ENCODE measurements around the gene TBX10. TPM values are rescaled to one million over a fixed set of nuclear protein-coding genes. Genes with fewer than 3 reads are reported as not detected.
"Not testable (repeated sequence)": the region's sequence is repeated elsewhere in the genome, so short reads cannot be mapped to it uniquely, and the experiment has no call there.

TBX10 gene
- total RNA-seq, 1 donor from 2014 or later, result not detected

- Histone ChIP-seq H2AFZ (ENCODE audit: low read depth, low read length) (no peak overlapping the region), H3K9ac (ENCODE audit: low read length) (no peak overlapping the region), H3K4me1 (ENCODE audit: insufficient read depth, low read length) (no peaks in the 10 kb centered on the region), H3K27ac (ENCODE audit: low read depth, low read length) (no peak overlapping the region), H3K79me2 (ENCODE audit: insufficient read depth, low read length) (no peaks in the 10 kb centered on the region), H3K9me3 (ENCODE audit: insufficient read depth, low read depth, low read length) (no peaks in the 10 kb centered on the region), H4K20me1 (ENCODE audit: insufficient read depth, low read length) (no peaks in the 10 kb centered on the region), H3K36me3 (ENCODE audit: insufficient read depth, low read length) (no peaks in the 10 kb centered on the region), H3K4me2 (ENCODE audit: low read length) (no peak overlapping the region), H3K27me3 (ENCODE audit: insufficient read depth, low read length) (peaks cover 5% of the 10 kb centered on the region), H3K4me3 (ENCODE audit: insufficient read depth, low read depth, low read length) (no peak overlapping the region)
- no peak for DNase-seq (ENCODE audit: low read depth)
- H3K9me3 Mint-ChIP-seq (ENCODE audit: unreplicated experiment), result no peaks in the 10 kb centered on the region
- peaks cover 2% of the 10 kb centered on the region for H3K27me3 Mint-ChIP-seq (ENCODE audit: low read depth, unreplicated experiment)
- no peak for FAIRE-seq
- H3K36me3 Mint-ChIP-seq (ENCODE audit: low read depth, unreplicated experiment), result no peaks in the 10 kb centered on the region
- no peak overlapping the region for H3K4me3 Mint-ChIP-seq (ENCODE audit: unreplicated experiment)
- H3K4me1 Mint-ChIP-seq (ENCODE audit: low read depth, unreplicated experiment), result no peaks in the 10 kb centered on the region
- TF ChIP-seq CTCF (IDR thresholded peaks at IDR 0.05; ENCODE audit: insufficient read depth, low read depth, low read length), result no peak
- no peak for TF ChIP-seq EZH2 (IDR thresholded peaks at IDR 0.05; ENCODE audit: insufficient read depth, low read length)
- H3K27ac Mint-ChIP-seq (ENCODE audit: unreplicated experiment), result no peak overlapping the region
These were observed 38.5 kb downstream of the TBX10 start for GRCh38 chr11:67601098-67601497.

GRCh38 chr11:67600324-67601029, 39.1 kb downstream of the TBX10 start:
- Mint-ChIP-seq H3K4me3 (ENCODE audit: unreplicated experiment) (no peak overlapping the region), H3K4me1 (ENCODE audit: low read depth, unreplicated experiment) (no peaks in the 10 kb centered on the region), H3K9me3 (ENCODE audit: unreplicated experiment) (no peaks in the 10 kb centered on the region), H3K36me3 (ENCODE audit: low read depth, unreplicated experiment) (no peaks in the 10 kb centered on the region), H3K27me3 (ENCODE audit: low read depth, unreplicated experiment) (peaks cover 2% of the 10 kb centered on the region), H3K27ac (ENCODE audit: unreplicated experiment) (no peak overlapping the region)
- Histone ChIP-seq H3K4me2 (ENCODE audit: low read length) (no peak overlapping the region), H3K36me3 (ENCODE audit: insufficient read depth, low read length) (no peaks in the 10 kb centered on the region), H3K27me3 (ENCODE audit: insufficient read depth, low read length) (peaks cover 5% of the 10 kb centered on the region), H3K79me2 (ENCODE audit: insufficient read depth, low read length) (no peaks in the 10 kb centered on the region), H3K4me1 (ENCODE audit: insufficient read depth, low read length) (no peaks in the 10 kb centered on the region), H2AFZ (ENCODE audit: low read depth, low read length) (no peak overlapping the region), H3K9me3 (ENCODE audit: insufficient read depth, low read depth, low read length) (no peaks in the 10 kb centered on the region), H3K27ac (ENCODE audit: low read depth, low read length) (no peak overlapping the region), H3K4me3 (ENCODE audit: insufficient read depth, low read depth, low read length) (no peak overlapping the region), H4K20me1 (ENCODE audit: insufficient read depth, low read length) (no peaks in the 10 kb centered on the region), H3K9ac (ENCODE audit: low read length) (no peak overlapping the region)
- TF ChIP-seq EZH2 (IDR thresholded peaks at IDR 0.05; ENCODE audit: insufficient read depth, low read length), result no peak
- no peak for TF ChIP-seq CTCF (IDR thresholded peaks at IDR 0.05; ENCODE audit: insufficient read depth, low read depth, low read length)
- no peak for DNase-seq (ENCODE audit: low read depth)
- no peak for FAIRE-seq

GRCh38 chr11:67599149-67599548, 40.4 kb downstream of the TBX10 start:
- no peak overlapping the region for H3K27ac Mint-ChIP-seq (ENCODE audit: unreplicated experiment)
- Histone ChIP-seq H3K27me3 (ENCODE audit: insufficient read depth, low read length) (peaks cover 5% of the 10 kb centered on the region), H3K9ac (ENCODE audit: low read length) (no peak overlapping the region), H3K79me2 (ENCODE audit: insufficient read depth, low read length) (no peaks in the 10 kb centered on the region), H3K27ac (ENCODE audit: low read depth, low read length) (no peak overlapping the region), H3K4me3 (ENCODE audit: insufficient read depth, low read depth, low read length) (no peak overlapping the region), H3K9me3 (ENCODE audit: insufficient read depth, low read depth, low read length) (no peaks in the 10 kb centered on the region), H3K4me1 (ENCODE audit: insufficient read depth, low read length) (no peaks in the 10 kb centered on the region), H4K20me1 (ENCODE audit: insufficient read depth, low read length) (no peaks in the 10 kb centered on the region), H3K36me3 (ENCODE audit: insufficient read depth, low read length) (no peaks in the 10 kb centered on the region), H3K4me2 (ENCODE audit: low read length) (no peak overlapping the region), H2AFZ (ENCODE audit: low read depth, low read length) (no peak overlapping the region)
- no peak for TF ChIP-seq EZH2 (IDR thresholded peaks at IDR 0.05; ENCODE audit: insufficient read depth, low read length)
- no peak for TF ChIP-seq CTCF (IDR thresholded peaks at IDR 0.05; ENCODE audit: insufficient read depth, low read depth, low read length)
- H3K4me1 Mint-ChIP-seq (ENCODE audit: low read depth, unreplicated experiment), result no peaks in the 10 kb centered on the region
- H3K4me3 Mint-ChIP-seq (ENCODE audit: unreplicated experiment), result no peak overlapping the region
- peaks cover under 1% of the 10 kb centered on the region for H3K27me3 Mint-ChIP-seq (ENCODE audit: low read depth, unreplicated experiment)
- DNase-seq (ENCODE audit: low read depth) (no peak), FAIRE-seq (no peak)
- no peaks in the 10 kb centered on the region for H3K36me3 Mint-ChIP-seq (ENCODE audit: low read depth, unreplicated experiment)
- no peaks in the 10 kb centered on the region for H3K9me3 Mint-ChIP-seq (ENCODE audit: unreplicated experiment)

- FAIRE-seq; H3K9ac ChIP-seq (ENCODE audit: low read length); H3K27ac Mint-ChIP-seq (ENCODE audit: unreplicated experiment); H3K4me3 ChIP-seq (ENCODE audit: insufficient read depth, low read depth, low read length); H3K4me1 Mint-ChIP-seq (ENCODE audit: low read depth, unreplicated experiment); H3K4me2 ChIP-seq (ENCODE audit: low read length); H3K27ac ChIP-seq (ENCODE audit: low read depth, low read length); H3K36me3 Mint-ChIP-seq (ENCODE audit: low read depth, unreplicated experiment); H3K27me3 ChIP-seq (ENCODE audit: insufficient read depth, low read length); H3K36me3 ChIP-seq (ENCODE audit: insufficient read depth, low read length); H3K4me3 Mint-ChIP-seq (ENCODE audit: unreplicated experiment); H4K20me1 ChIP-seq (ENCODE audit: insufficient read depth, low read length); H3K9me3 ChIP-seq (ENCODE audit: insufficient read depth, low read depth, low read length); DNase-seq (ENCODE audit: low read depth); H3K9me3 Mint-ChIP-seq (ENCODE audit: unreplicated experiment); H3K27me3 Mint-ChIP-seq (ENCODE audit: low read depth, unreplicated experiment); H2AFZ ChIP-seq (ENCODE audit: low read depth, low read length); H3K4me1 ChIP-seq (ENCODE audit: insufficient read depth, low read length); H3K79me2 ChIP-seq (ENCODE audit: insufficient read depth, low read length): not testable (repeated sequence)
These were observed 41.6 kb downstream of the TBX10 start for GRCh38 chr11:67597963-67598362.
